HepG2 (cell line): ENCODE results near the gene DLG5. TPM values are rescaled to one million over a fixed set of nuclear protein-coding genes. Genes with fewer than 3 reads are reported as not detected.

Experiments used
- CENPX ChIP-seq: sonication (generic); formaldehyde crosslinking; IDR thresholded peaks from 2 replicates; pipeline ENCODE4 v1.9.0; 2021; ENCODE audit warnings: mild to moderate bottlenecking, missing genetic modification reagents, moderate library complexity
- ETV5 ChIP-seq: IDR thresholded peaks from 2 replicates; pipeline ENCODE4 v1.6.1; 2018; ENCODE audit warnings: missing biosample characterization, missing genetic modification reagents, inconsistent platforms, borderline replicate concordance
- ETV6 ChIP-seq: sonication (generic); formaldehyde crosslinking; conservative IDR thresholded peaks from 2 replicates; pipeline ENCODE4 v1.4.0; 2020; ENCODE audit warnings: missing genetic modification reagents
- FUBP1 ChIP-seq: sonication (generic); formaldehyde crosslinking; IDR thresholded peaks from 2 replicates; pipeline ENCODE4 v1.5.1; 2020; ENCODE audit warnings: missing genetic modification reagents, mild to moderate bottlenecking, borderline replicate concordance
- HHEX ChIP-seq: IDR thresholded peaks from 2 replicates; pipeline ENCODE4 v1.6.1; 2016; ENCODE audit warnings: control low read depth
- HOXA7 ChIP-seq: sonication (generic); formaldehyde crosslinking; IDR thresholded peaks from 2 replicates; pipeline ENCODE4 v1.8.1; 2022; ENCODE audit warnings: mild to moderate bottlenecking, missing genetic modification reagents, moderate library complexity
- JDP2 ChIP-seq: sonication (generic); formaldehyde crosslinking; IDR thresholded peaks from 2 replicates; pipeline ENCODE4 v1.8.1; 2022; ENCODE audit warnings: missing genetic modification reagents, borderline replicate concordance
- NCOA1 ChIP-seq: sonication (generic); formaldehyde crosslinking; IDR thresholded peaks from 2 replicates; pipeline ENCODE4 v1.9.0; 2021; ENCODE audit warnings: missing genetic modification reagents
- PCBP1 ChIP-seq: fragments of 200-400 bp; formaldehyde crosslinking; IDR thresholded peaks from 2 replicates; pipeline ENCODE4 v1.6.1; 2017; ENCODE audit warnings: mild to moderate bottlenecking, low read depth, low read length, borderline replicate concordance
- RXRA ChIP-seq: sonication (generic); formaldehyde crosslinking; IDR thresholded peaks from 2 replicates; pipeline ENCODE4 v1.5.1; 2020; ENCODE audit warnings: missing genetic modification reagents
- SMAD1 ChIP-seq: sonication (generic); formaldehyde crosslinking; IDR thresholded peaks from 2 replicates; pipeline ENCODE4 v1.4.0; 2020; ENCODE audit warnings: missing genetic modification reagents, low read depth, mild to moderate bottlenecking, borderline replicate concordance
- TEAD2 ChIP-seq: sonication (generic); formaldehyde crosslinking; IDR thresholded peaks from 2 replicates; pipeline ENCODE4 v1.9.0; 2021; ENCODE audit warnings: missing genetic modification reagents
- ZBTB7B ChIP-seq: sonication (generic); formaldehyde crosslinking; IDR thresholded peaks from 2 replicates; pipeline ENCODE4 v1.4.0; 2020; ENCODE audit warnings: missing genetic modification reagents
- ZNF3 ChIP-seq: IDR thresholded peaks from 2 replicates; pipeline ENCODE4 v1.7.0; 2017; ENCODE audit warnings: inconsistent platforms
- ZNF431 ChIP-seq: sonication (generic); formaldehyde crosslinking; IDR thresholded peaks from 2 replicates; pipeline ENCODE4 v1.9.0; 2022; ENCODE audit warnings: missing genetic modification reagents, low read depth, mild to moderate bottlenecking, borderline replicate concordance
- ZNF446 ChIP-seq: sonication (generic); formaldehyde crosslinking; IDR thresholded peaks from 2 replicates; pipeline ENCODE4 v1.5.0; 2020; ENCODE audit warnings: mild to moderate bottlenecking, missing genetic modification reagents
- ZNF513 ChIP-seq: sonication (generic); formaldehyde crosslinking; conservative IDR thresholded peaks from 2 replicates; pipeline ENCODE4 v1.5.0; 2020; ENCODE audit warnings: missing genetic modification reagents
- ZSCAN30 ChIP-seq: sonication (generic); formaldehyde crosslinking; IDR thresholded peaks from 2 replicates; pipeline ENCODE4 v1.5.0; 2020; ENCODE audit warnings: mild to moderate bottlenecking, missing genetic modification reagents
- ZZZ3 ChIP-seq: sonication (generic); formaldehyde crosslinking; IDR thresholded peaks from 2 replicates; pipeline ENCODE4 v1.4.0; 2020; ENCODE audit warnings: missing genetic modification reagents, mild to moderate bottlenecking, borderline replicate concordance
- polyA plus RNA-seq, 8 experiments: library from polyadenylated mRNA; depleted of rRNA in 3 of 8; stranded (reverse) in 7 of 8; unstranded in 1 of 8; fragments of >200 nt; fragmentation: Illumina TruSeq in 4 of 8; extraction: Trizol in 4 of 8; gene quantifications; 2 replicates each; pipeline versions ENCODE4 v1.2.1 to v1.2.3, GENCODE V29; 2011 to 2016; ENCODE audit warnings: low read depth in 4 of 8, missing spikeins in 1 of 8, mixed read lengths in 1 of 8; ENCODE audit not compliant: insufficient read depth in 1 of 8
- total RNA-seq, 5 experiments: library from RNA; depleted of rRNA; stranded (reverse); fragments of >200 nt; fragmentation: Illumina TruSeq; extraction: Trizol; gene quantifications; 2 replicates each; pipeline ENCODE4 v1.2.3, GENCODE V29; 2016; ENCODE audit warnings: low read depth in 1 of 5
- TF ChIP-seq, protein P1 (sequence below): sonication (generic); formaldehyde crosslinking; IDR thresholded peaks from 2 replicates; pipeline ENCODE4 v1.8.1; 2023; ENCODE audit warnings: mild to moderate bottlenecking, inconsistent platforms, moderate library complexity, missing genetic modification reagents, borderline replicate concordance
- TF ChIP-seq, protein P2 (sequence below): sonication (generic); formaldehyde crosslinking; IDR thresholded peaks from 2 replicates; pipeline ENCODE4 v1.9.0; 2021; ENCODE audit warnings: missing genetic modification reagents, mild to moderate bottlenecking, borderline replicate concordance
- TF ChIP-seq, protein P3 (sequence below): sonication (generic); formaldehyde crosslinking; IDR thresholded peaks from 2 replicates; pipeline ENCODE4 v1.4.0; 2020; ENCODE audit warnings: low read depth, mild to moderate bottlenecking, missing genetic modification reagents

DLG5 gene
- total and polyA plus RNA-seq, 2 of the 13 experiments (the other 11 are each of a cell fraction or from before 2014, with no cell fraction given): 15.5 to 18.2 TPM

DNA sequence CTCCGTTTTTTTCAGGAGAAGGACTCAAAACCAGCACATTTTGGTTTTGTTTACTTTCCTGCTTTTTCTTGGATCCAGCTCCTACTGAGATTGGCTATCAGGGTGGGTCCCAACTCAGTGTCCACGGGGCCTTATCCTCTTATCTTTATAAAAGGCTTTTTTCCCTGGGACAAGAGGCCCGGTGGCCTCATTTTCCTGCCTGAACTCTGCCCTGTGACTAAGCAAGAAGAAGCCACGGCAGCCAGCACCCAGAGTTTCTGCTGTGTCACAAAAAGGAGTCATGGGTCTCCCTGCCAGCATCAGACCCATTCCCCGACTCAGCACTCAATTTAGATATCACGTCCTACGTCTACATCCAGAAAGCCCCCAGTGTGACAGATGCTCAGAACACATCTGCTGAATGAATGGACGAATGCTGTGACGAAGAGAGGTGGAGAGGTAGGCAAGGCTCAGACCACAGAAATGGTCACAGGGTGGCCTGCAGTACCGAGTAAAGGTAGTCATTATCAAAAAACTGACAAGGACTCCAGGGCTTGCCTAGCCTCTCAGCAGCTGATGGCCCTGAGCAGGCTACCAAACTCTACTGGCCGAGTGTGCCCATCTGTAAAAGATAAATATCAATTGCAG is 16.7 kb downstream of the DLG5 start (continued):
- TF ChIP-seq, protein P1, sequence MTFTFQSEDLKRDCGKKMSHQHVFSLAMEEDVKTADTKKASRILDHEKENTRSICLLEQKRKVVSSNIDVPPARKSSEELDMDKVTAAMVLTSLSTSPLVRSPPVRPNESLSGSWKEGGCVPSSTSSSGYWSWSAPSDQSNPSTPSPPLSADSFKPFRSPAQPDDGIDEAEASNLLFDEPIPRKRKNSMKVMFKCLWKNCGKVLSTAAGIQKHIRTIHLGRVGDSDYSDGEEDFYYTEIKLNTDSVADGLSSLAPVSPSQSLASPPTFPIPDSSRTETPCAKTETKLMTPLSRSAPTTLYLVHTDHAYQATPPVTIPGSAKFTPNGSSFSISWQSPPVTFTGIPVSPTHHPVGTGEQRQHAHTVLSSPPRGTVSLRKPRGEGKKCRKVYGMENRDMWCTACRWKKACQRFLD (CRISPR knock-in tag): no peak
- TF ChIP-seq SMAD1: no peak
- TF ChIP-seq ETV6 (CRISPR knock-in tag): 0 out of 2 replicates have a peak, but pooled peaks have one; percentile 36
- no peak for TF ChIP-seq CENPX (CRISPR knock-in tag)
- no peak for TF ChIP-seq ZZZ3
- TF ChIP-seq ZNF446 (CRISPR knock-in tag): no peak
- peak; percentile 34; the same call in 1 of the 2 replicates for TF ChIP-seq ETV5 (CRISPR knock-in tag)
- TF ChIP-seq HOXA7 (CRISPR knock-in tag): no peak
- no peak for TF ChIP-seq PCBP1
- TF ChIP-seq ZSCAN30 (CRISPR knock-in tag): no peak
- no peak for TF ChIP-seq TEAD2 (CRISPR knock-in tag)
- no peak for TF ChIP-seq ZNF431 (CRISPR knock-in tag)
- TF ChIP-seq, protein P2, sequence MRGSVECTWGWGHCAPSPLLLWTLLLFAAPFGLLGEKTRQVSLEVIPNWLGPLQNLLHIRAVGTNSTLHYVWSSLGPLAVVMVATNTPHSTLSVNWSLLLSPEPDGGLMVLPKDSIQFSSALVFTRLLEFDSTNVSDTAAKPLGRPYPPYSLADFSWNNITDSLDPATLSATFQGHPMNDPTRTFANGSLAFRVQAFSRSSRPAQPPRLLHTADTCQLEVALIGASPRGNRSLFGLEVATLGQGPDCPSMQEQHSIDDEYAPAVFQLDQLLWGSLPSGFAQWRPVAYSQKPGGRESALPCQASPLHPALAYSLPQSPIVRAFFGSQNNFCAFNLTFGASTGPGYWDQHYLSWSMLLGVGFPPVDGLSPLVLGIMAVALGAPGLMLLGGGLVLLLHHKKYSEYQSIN (CRISPR knock-in tag): no peak
- peak; percentile 67 for TF ChIP-seq ZBTB7B (CRISPR knock-in tag)
- TF ChIP-seq ZNF3 (CRISPR knock-in tag): no peak
- TF ChIP-seq, protein P3, sequence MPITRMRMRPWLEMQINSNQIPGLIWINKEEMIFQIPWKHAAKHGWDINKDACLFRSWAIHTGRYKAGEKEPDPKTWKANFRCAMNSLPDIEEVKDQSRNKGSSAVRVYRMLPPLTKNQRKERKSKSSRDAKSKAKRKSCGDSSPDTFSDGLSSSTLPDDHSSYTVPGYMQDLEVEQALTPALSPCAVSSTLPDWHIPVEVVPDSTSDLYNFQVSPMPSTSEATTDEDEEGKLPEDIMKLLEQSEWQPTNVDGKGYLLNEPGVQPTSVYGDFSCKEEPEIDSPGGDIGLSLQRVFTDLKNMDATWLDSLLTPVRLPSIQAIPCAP (CRISPR knock-in tag): no peak
- no peak for TF ChIP-seq NCOA1 (CRISPR knock-in tag)
- no peak for TF ChIP-seq FUBP1 (CRISPR knock-in tag)
- no peak for TF ChIP-seq HHEX (CRISPR knock-in tag)
- TF ChIP-seq JDP2: no peak
- TF ChIP-seq RXRA (CRISPR knock-in tag): peak; percentile 79
- no peak for TF ChIP-seq ZNF513 (CRISPR knock-in tag)
